H1 (cell line): Measurements from ENCODE around the gene PRCP. TPM values are rescaled to one million over a fixed set of nuclear protein-coding genes. Genes with fewer than 3 reads are reported as not detected.

Experiments
- CTCF ChIA-PET: fragments of 300-600 bp; sonication (Branson Sonifier 250); formaldehyde crosslinking; loops from one replicate; lab custom pipeline; 2021; ENCODE audit not compliant: partially characterized antibody; lab: Charles Lee
- POLR2A ChIA-PET: fragments of 300-600 bp; sonication (Branson Sonifier 250); formaldehyde crosslinking; loops from one replicate; lab custom pipeline; 2021; ENCODE audit warnings: inconsistent platforms; ENCODE audit not compliant: partially characterized antibody; lab: Charles Lee
- DNase-seq, 2 experiments: peaks; one replicate each; pipeline versions ENCODE4 v3.0.0 to v3.0.0-alpha.2; 2010 to 2022; ENCODE audit warnings: low spot score in 2 of 2, low read depth in 1 of 2, mixed read lengths in 1 of 2
- FAIRE-seq: peaks from 2 replicates; lab custom pipeline; 2011; peaks lifted over from hg19 to GRCh38; lab: Jason Lieb, UNC
- H2AFZ ChIP-seq: 2 replicates; pipeline ENCODE4 v1.8.1; 2012; ENCODE audit warnings: low read length, inconsistent platforms
- H2AK5ac ChIP-seq: 2 replicates; pipeline ENCODE4 v1.6.1; 2013; ENCODE audit warnings: low read depth, low read length
- H2BK120ac ChIP-seq: replicated peaks from 2 replicates; pipeline ENCODE3; 2013; ENCODE audit warnings: low read depth, low read length, inconsistent platforms
- H2BK12ac ChIP-seq: 2 replicates; pipeline ENCODE4 v1.6.1; 2013; ENCODE audit warnings: low read depth, low read length
- H2BK15ac ChIP-seq: 2 replicates; pipeline ENCODE4 v1.6.1; 2013; ENCODE audit warnings: low read length
- H2BK20ac ChIP-seq: 2 replicates; pipeline ENCODE4 v1.6.1; 2013; ENCODE audit warnings: low read length
- H2BK5ac ChIP-seq: 2 replicates; pipeline ENCODE4 v1.6.1; 2013; ENCODE audit warnings: low read depth, low read length
- H3K14ac ChIP-seq: 2 replicates; pipeline ENCODE4 v1.6.1; 2013; ENCODE audit warnings: inconsistent platforms; ENCODE audit not compliant: insufficient read length
- H3K18ac ChIP-seq: 2 replicates; pipeline ENCODE4 v1.6.1; 2013; ENCODE audit warnings: low read length; ENCODE audit errors: extremely low read depth
- H3K23ac ChIP-seq: 2 replicates; pipeline ENCODE4 v1.6.1; 2013; ENCODE audit warnings: inconsistent platforms; ENCODE audit not compliant: insufficient read length
- H3K23me2 ChIP-seq: 2 replicates; pipeline ENCODE4 v1.6.1; 2013; ENCODE audit warnings: low read depth, low read length
- H3K27ac ChIP-seq: 2 replicates; pipeline ENCODE4 v1.6.1; 2011; ENCODE audit warnings: low read depth, low read length, inconsistent platforms
- H3K27me3 ChIP-seq, 4 experiments: replicated peaks in 1 of 4; 1 replicate in 1 of 4; 2 replicates in 3 of 4; pipeline versions ENCODE4 v1.6.1 to v1.8.1; 2011 to 2013; ENCODE audit warnings: low read length in 3 of 4, mild to moderate bottlenecking in 3 of 4, inconsistent platforms in 2 of 4, mixed read lengths in 2 of 4, moderate library complexity in 1 of 4; ENCODE audit not compliant: control insufficient read depth in 3 of 4, insufficient read depth in 3 of 4; ENCODE audit errors: extremely low read depth in 1 of 4
- H3K36me3 ChIP-seq, 4 experiments: 2 replicates each; pipeline versions ENCODE4 v1.6.1 to v1.8.1; 2011 to 2013; ENCODE audit warnings: mild to moderate bottlenecking in 4 of 4, low read length in 3 of 4, moderate library complexity in 2 of 4, control low read depth in 1 of 4, inconsistent platforms in 1 of 4; ENCODE audit not compliant: insufficient read depth in 4 of 4, control insufficient read depth in 2 of 4
- H3K4ac ChIP-seq: replicated peaks from 2 replicates; pipeline ENCODE3; 2013; ENCODE audit warnings: low read length, low read depth, mixed read lengths, inconsistent platforms; ENCODE audit not compliant: insufficient read length
- H3K4me1 ChIP-seq, 4 experiments: replicated peaks in 1 of 4; 1 replicate in 1 of 4; 2 replicates in 3 of 4; pipeline versions ENCODE4 v1.6.1 to v1.8.1; 2011 to 2013; ENCODE audit warnings: low read length in 3 of 4, inconsistent platforms in 2 of 4, mixed read lengths in 1 of 4; ENCODE audit not compliant: insufficient read depth in 4 of 4, control insufficient read depth in 3 of 4
- H3K4me2 ChIP-seq, 2 experiments: 2 replicates each; pipeline versions ENCODE4 v1.6.1 to v1.8.1; 2011 to 2013; ENCODE audit warnings: low read depth in 2 of 2, low read length in 2 of 2, control low read depth in 1 of 2, inconsistent platforms in 1 of 2, mild to moderate bottlenecking in 1 of 2; ENCODE audit not compliant: insufficient read depth in 1 of 2
- H3K4me3 ChIP-seq, 4 experiments: fragments of 200-600, 300-600 bp in 1 of 4; sonication (generic), shearing (Covaris generic), sonication (Bioruptor Twin) in 1 of 4; 2 replicates each; pipeline versions ENCODE4 v1.5.1 to v1.8.1; 2011 to 2016; ENCODE audit warnings: low read length in 4 of 4, low read depth in 3 of 4, control low read depth in 2 of 4, inconsistent platforms in 2 of 4, mild to moderate bottlenecking in 2 of 4, mixed read lengths in 1 of 4, moderate library complexity in 1 of 4; ENCODE audit not compliant: insufficient read depth in 2 of 4; ENCODE audit errors: extremely low read depth in 1 of 4
- H3K56ac ChIP-seq: replicated peaks from 2 replicates; pipeline ENCODE3; 2013; ENCODE audit warnings: low read depth, mild to moderate bottlenecking, mixed read lengths, low read length, inconsistent platforms; ENCODE audit not compliant: insufficient read length
- H3K79me1 ChIP-seq: 2 replicates; pipeline ENCODE4 v1.6.1; 2013; ENCODE audit warnings: low read depth, low read length, control low read depth
- H3K79me2 ChIP-seq, 2 experiments: 2 replicates each; pipeline versions ENCODE4 v1.6.1 to v1.8.1; 2012 to 2013; ENCODE audit warnings: low read length in 2 of 2, mild to moderate bottlenecking in 2 of 2, inconsistent platforms in 1 of 2; ENCODE audit not compliant: insufficient read depth in 2 of 2, control insufficient read depth in 1 of 2
- H3K9ac ChIP-seq, 4 experiments: replicated peaks in 1 of 4; 1 replicate in 1 of 4; 2 replicates in 3 of 4; pipeline versions ENCODE4 v1.6.1 to v1.8.1; 2011 to 2013; ENCODE audit warnings: low read depth in 3 of 4, low read length in 3 of 4, control low read depth in 2 of 4, mild to moderate bottlenecking in 2 of 4, moderate library complexity in 2 of 4, inconsistent platforms in 1 of 4; ENCODE audit errors: extremely low read depth in 1 of 4
- H3K9me3 ChIP-seq, 2 experiments: 2 replicates each; pipeline versions ENCODE4 v1.6.1 to v1.8.1; 2012 to 2013; ENCODE audit warnings: mild to moderate bottlenecking in 2 of 2, moderate library complexity in 2 of 2, control low read depth in 1 of 2, inconsistent platforms in 1 of 2, low read depth in 1 of 2, low read length in 1 of 2, mixed read lengths in 1 of 2; ENCODE audit not compliant: insufficient read depth in 2 of 2
- H4K20me1 ChIP-seq, 2 experiments: replicated peaks in 1 of 2; 2 replicates each; pipeline versions ENCODE3 to v1.8.1; 2011 to 2013; ENCODE audit warnings: inconsistent platforms in 2 of 2, low read length in 2 of 2, mild to moderate bottlenecking in 1 of 2; ENCODE audit not compliant: insufficient read depth in 2 of 2, control insufficient read depth in 1 of 2
- H4K5ac ChIP-seq: 2 replicates; pipeline ENCODE4 v1.6.1; 2013; ENCODE audit warnings: low read length, low read depth, mixed read lengths, inconsistent platforms; ENCODE audit not compliant: insufficient read length
- H4K8ac ChIP-seq: 2 replicates; pipeline ENCODE4 v1.8.0; 2013; ENCODE audit warnings: mild to moderate bottlenecking, moderate library complexity, low read length, inconsistent platforms; ENCODE audit not compliant: insufficient read depth; ENCODE audit errors: extremely low read depth
- H4K91ac ChIP-seq: replicated peaks from 2 replicates; pipeline ENCODE3; 2013; ENCODE audit warnings: low read length, mixed read lengths, inconsistent platforms; ENCODE audit not compliant: insufficient read length
- BACH1 ChIP-seq: IDR thresholded peaks from 2 replicates; pipeline ENCODE4 v1.6.1; 2012; ENCODE audit warnings: low read length, improper control_type of control experiment
- BRCA1 ChIP-seq: IDR thresholded peaks from 2 replicates; pipeline ENCODE4 v1.6.1; 2012; ENCODE audit warnings: low read depth, low read length, improper control_type of control experiment
- CHD2 ChIP-seq: IDR thresholded peaks from 2 replicates; pipeline ENCODE4 v1.6.1; 2012; ENCODE audit warnings: low read length, improper control_type of control experiment
- EGR1 ChIP-seq: IDR thresholded peaks from 2 replicates; pipeline ENCODE4 v1.6.1; 2011; ENCODE audit warnings: low read depth, low read length, borderline replicate concordance
- EP300 ChIP-seq, 2 experiments: IDR thresholded peaks; 1 replicate in 1 of 2; 2 replicates in 1 of 2; pipeline ENCODE4 v1.6.1; 2011 to 2012; ENCODE audit warnings: low read depth in 2 of 2, low read length in 2 of 2, mild to moderate bottlenecking in 2 of 2, borderline replicate concordance in 1 of 2, inconsistent platforms in 1 of 2, moderate library complexity in 1 of 2
- JUN ChIP-seq: IDR thresholded peaks from 2 replicates; pipeline ENCODE4 v1.6.1; 2011; ENCODE audit warnings: low read depth, mild to moderate bottlenecking, improper control_type of control experiment, low read length
- KDM1A ChIP-seq: fragments of 200-600, 300-600 bp; sonication (generic); IDR thresholded peaks from 2 replicates; pipeline ENCODE4 v1.7.1; 2016; ENCODE audit warnings: mild to moderate bottlenecking, low read length, borderline replicate concordance
- KDM4A ChIP-seq: IDR thresholded peaks from one replicate; pipeline ENCODE4 v1.7.1; 2012; ENCODE audit warnings: low read depth, mild to moderate bottlenecking, moderate library complexity, low read length, inconsistent platforms; ENCODE audit not compliant: severe bottlenecking
- PHF8 ChIP-seq: fragments of 200-600 bp; sonication (generic); conservative IDR thresholded peaks from 2 replicates; pipeline ENCODE4 v1.7.1; 2012; ENCODE audit warnings: low read depth, mild to moderate bottlenecking, inconsistent platforms, low read length, moderate library complexity
- TAF7 ChIP-seq: optimal IDR thresholded peaks from 2 replicates; pipeline ENCODE3; 2011; ENCODE audit warnings: low read depth, mild to moderate bottlenecking, inconsistent platforms, low read length, moderate library complexity, borderline replicate concordance
- YY1 ChIP-seq: IDR thresholded peaks from 2 replicates; pipeline ENCODE4 v1.6.1; 2011; ENCODE audit warnings: low read depth, mild to moderate bottlenecking, low read length
- WGBS, 2 experiments: shearing (Covaris generic) in 1 of 2; methylation state at CpG; one replicate each; pipeline versions ENCODE4 v1.1.6 to v1.1.7; 2013 to 2015; ENCODE audit warnings: low lambda C conversion rate in 2 of 2, mixed read lengths in 2 of 2, inconsistent platforms in 1 of 2, low coverage in 1 of 2, missing lambda C conversion rate in 1 of 2; ENCODE audit not compliant: insufficient replicate concordance in 2 of 2, insufficient coverage in 1 of 2, insufficient read length in 1 of 2; ENCODE audit errors: extremely low coverage in 1 of 2, missing lambda C conversion rate in 1 of 2; 5-methylcytosine and 5-hydroxymethylcytosine counted together
- polyA plus RNA-seq, 7 experiments: library from polyadenylated mRNA; depleted of rRNA in 3 of 7; stranded (reverse) in 5 of 7; unstranded in 2 of 7; fragments of >200 nt in 5 of 7; fragments of 200-250 nt in 2 of 7; gene quantifications; 1 replicate in 5 of 7; 2 replicates in 1 of 7; 4 replicates in 1 of 7; pipeline versions ENCODE4 v1.2.1 to v1.2.3, GENCODE V29; 2011 to 2013; ENCODE audit warnings: missing spikeins in 2 of 7, mixed read lengths in 2 of 7
- total RNA-seq: library from RNA; stranded (reverse); fragmentation: NEBNext Ultra II Directional; extraction: Animal tissue kit (Norgen Biotek cat#: 25700); gene quantifications from 2 replicates; pipeline ENCODE4 v1.2.1, GENCODE V29; 2021
- TF ChIP-seq, protein P1 (sequence below), 3 experiments: IDR thresholded peaks; 1 replicate in 2 of 3; 2 replicates in 1 of 3; pipeline versions ENCODE4 v1.5.1 to v1.6.1; 2011; ENCODE audit warnings: low read length in 3 of 3, mild to moderate bottlenecking in 3 of 3, inconsistent platforms in 2 of 3, low read depth in 1 of 3, moderate library complexity in 1 of 3; ENCODE audit not compliant: insufficient read depth in 1 of 3; ENCODE audit errors: control extremely low read depth in 1 of 3

PRCP gene
- total and polyA plus RNA-seq, 2 of the 8 experiments (the other 6 are each of a cell fraction or from before 2014, with no cell fraction given), result 63.8 to 84.4 TPM

- no peak overlapping the region for H2BK15ac ChIP-seq
- peak overlapping the region in 2 of 4 experiments; percentile 79 to 97; a peak in 3 of 8 replicates for H3K4me3 ChIP-seq
- no peaks in the 10 kb centered on the region for H3K36me3 ChIP-seq
- no peak overlapping the region for H3K4ac ChIP-seq
- DNase-seq (no peak), FAIRE-seq (no peak)
- ChIA-PET POLR2A (no interaction called here), CTCF (interaction anchor here (8.2 kb wide), 1 partner anchor 35 kb away, joined by 82 read pairs; no protein-coding TSS in a partner anchor)
- no peak overlapping the region for H4K91ac ChIP-seq
- no peak overlapping the region for H2BK12ac ChIP-seq
- H3K4me1 ChIP-seq, result peaks cover 3 to 7% (median 5%) of the 10 kb centered on the region in 4 experiments; a peak in 6 of 7 replicates
- no peak overlapping the region for H4K5ac ChIP-seq
- H3K27ac ChIP-seq, result no peak overlapping the region
- no peak overlapping the region for H3K56ac ChIP-seq
- H4K8ac ChIP-seq, result no peak overlapping the region
- no peaks in the 10 kb centered on the region for H3K27me3 ChIP-seq
- H2AFZ ChIP-seq, result no peak overlapping the region
- H3K18ac ChIP-seq, result no peak overlapping the region
- peaks cover 3% of the 10 kb centered on the region for H3K79me1 ChIP-seq
- no peaks in the 10 kb centered on the region for H3K9me3 ChIP-seq
- H3K14ac ChIP-seq, result no peak overlapping the region
- H4K20me1 ChIP-seq, result peaks cover 2 to 3% of the 10 kb centered on the region in 2 experiments
- H3K23me2 ChIP-seq, result peaks cover 13% of the 10 kb centered on the region
- no peak overlapping the region for H2BK120ac ChIP-seq
- 85% methylated on average over 3 of the region's 3 CpGs; no CpG with 5 or more reads in 1 of the 2 experiments for WGBS, 2 experiments
- H3K9ac ChIP-seq, result no peak overlapping the region
- no peak overlapping the region for H2BK5ac ChIP-seq
- H2AK5ac ChIP-seq, result no peak overlapping the region
- peak overlapping the region; percentile 98 to 100; a peak in 3 of 4 replicates for H3K4me2 ChIP-seq
- H3K79me2 ChIP-seq, result peaks cover 12 to 72% of the 10 kb centered on the region in 2 experiments
- no peak overlapping the region for H3K23ac ChIP-seq
- no peak overlapping the region for H2BK20ac ChIP-seq
- TF ChIP-seq EGR1, result no peak
- TF ChIP-seq KDM1A, result no peak
- TF ChIP-seq EP300 (IDR thresholded peaks at IDR 0.05; ENCODE audit: borderline replicate concordance in 1 of 2, low read depth in 2 of 2, low read length in 2 of 2), result no peak
- TF ChIP-seq TAF7, result no peak
- TF ChIP-seq, protein P1, sequence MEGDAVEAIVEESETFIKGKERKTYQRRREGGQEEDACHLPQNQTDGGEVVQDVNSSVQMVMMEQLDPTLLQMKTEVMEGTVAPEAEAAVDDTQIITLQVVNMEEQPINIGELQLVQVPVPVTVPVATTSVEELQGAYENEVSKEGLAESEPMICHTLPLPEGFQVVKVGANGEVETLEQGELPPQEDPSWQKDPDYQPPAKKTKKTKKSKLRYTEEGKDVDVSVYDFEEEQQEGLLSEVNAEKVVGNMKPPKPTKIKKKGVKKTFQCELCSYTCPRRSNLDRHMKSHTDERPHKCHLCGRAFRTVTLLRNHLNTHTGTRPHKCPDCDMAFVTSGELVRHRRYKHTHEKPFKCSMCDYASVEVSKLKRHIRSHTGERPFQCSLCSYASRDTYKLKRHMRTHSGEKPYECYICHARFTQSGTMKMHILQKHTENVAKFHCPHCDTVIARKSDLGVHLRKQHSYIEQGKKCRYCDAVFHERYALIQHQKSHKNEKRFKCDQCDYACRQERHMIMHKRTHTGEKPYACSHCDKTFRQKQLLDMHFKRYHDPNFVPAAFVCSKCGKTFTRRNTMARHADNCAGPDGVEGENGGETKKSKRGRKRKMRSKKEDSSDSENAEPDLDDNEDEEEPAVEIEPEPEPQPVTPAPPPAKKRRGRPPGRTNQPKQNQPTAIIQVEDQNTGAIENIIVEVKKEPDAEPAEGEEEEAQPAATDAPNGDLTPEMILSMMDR (IDR thresholded peaks at IDR 0.05; ENCODE audit: control extremely low read depth in 1 of 3, insufficient read depth in 1 of 3, low read depth in 1 of 3, low read length in 3 of 3), result no peak
- TF ChIP-seq YY1, result no peak
- no peak for TF ChIP-seq CHD2
- no peak for TF ChIP-seq BRCA1
- no peak for TF ChIP-seq BACH1
- TF ChIP-seq KDM4A, result no peak
- TF ChIP-seq JUN, result no peak
- no peak for TF ChIP-seq PHF8
These were observed 2.6 kb upstream of the PRCP start for GRCh38 chr11:82902880-82903279.
